Common myeloid progenitor, CD34-positive (primary cell): ENCODE data around the gene REX1BD.

Experiments used
- CTCF ChIA-PET: fragments of 350-600 bp; sonication (Branson Sonifier 250); formaldehyde crosslinking; loops from one replicate; lab custom pipeline; 2021; ENCODE audit warnings: antibody characterized with exemption; lab: Charles Lee
- POLR2A ChIA-PET: fragments of 350-600 bp; sonication (Branson Sonifier 250); formaldehyde crosslinking; loops from one replicate; lab custom pipeline; 2021; ENCODE audit warnings: antibody characterized with exemption; lab: Charles Lee
- DNase-seq, 3 donors: peaks; one replicate each; pipeline versions ENCODE4 v3.0.0 to v3.0.0-alpha.2; 2013
- H3K27ac ChIP-seq, 2 experiments: 1 replicate in 1 of 2; 2 replicates in 1 of 2; pipeline ENCODE4 v1.7.0; 2013; ENCODE audit warnings: inconsistent platforms in 2 of 2, low read length in 2 of 2, mild to moderate bottlenecking in 2 of 2, low read depth in 1 of 2, moderate library complexity in 1 of 2; ENCODE audit not compliant: severe bottlenecking in 2 of 2, insufficient read depth in 1 of 2, poor library complexity in 1 of 2
- H3K27me3 ChIP-seq, 5 experiments: replicated peaks in 2 of 5; 1 replicate in 3 of 5; 2 replicates in 2 of 5; pipeline versions ENCODE4 v1.6.1 to v1.7.0; 2013; ENCODE audit warnings: low read length in 4 of 5, mild to moderate bottlenecking in 2 of 5, moderate library complexity in 2 of 5, inconsistent platforms in 1 of 5; ENCODE audit not compliant: insufficient read depth in 5 of 5, control insufficient read depth in 4 of 5
- H3K36me3 ChIP-seq, 4 experiments: 1 replicate in 2 of 4; 2 replicates in 2 of 4; pipeline versions ENCODE4 v1.6.1 to v1.7.0; 2013; ENCODE audit warnings: low read length in 3 of 4, control low read depth in 1 of 4, mild to moderate bottlenecking in 1 of 4; ENCODE audit not compliant: control insufficient read depth in 4 of 4, insufficient read depth in 4 of 4
- H3K4me1 ChIP-seq, 4 experiments: 1 replicate in 3 of 4; 2 replicates in 1 of 4; pipeline versions ENCODE4 v1.6.1 to v1.7.1; 2013; ENCODE audit warnings: low read length in 3 of 4, mild to moderate bottlenecking in 3 of 4, control low read depth in 1 of 4, inconsistent platforms in 1 of 4, moderate library complexity in 1 of 4; ENCODE audit not compliant: control insufficient read depth in 4 of 4, insufficient read depth in 4 of 4; ENCODE audit errors: control extremely low read depth in 1 of 4
- H3K4me3 ChIP-seq, 7 experiments: 1 replicate in 4 of 7; 2 replicates in 3 of 7; pipeline versions ENCODE4 v1.5.1 to v1.7.0; 2013; ENCODE audit warnings: mild to moderate bottlenecking in 7 of 7, low read length in 6 of 7, moderate library complexity in 6 of 7, inconsistent platforms in 2 of 7, low read depth in 2 of 7, control low read depth in 1 of 7; ENCODE audit not compliant: insufficient read depth in 4 of 7, control insufficient read depth in 1 of 7; ENCODE audit errors: extremely low read depth in 1 of 7
- H3K9me3 ChIP-seq, 5 experiments: 1 replicate in 4 of 5; 2 replicates in 1 of 5; pipeline versions ENCODE4 v1.6.1 to v1.7.1; 2013; ENCODE audit warnings: low read length in 4 of 5, mild to moderate bottlenecking in 2 of 5, inconsistent platforms in 1 of 5, low read depth in 1 of 5, moderate library complexity in 1 of 5; ENCODE audit not compliant: control insufficient read depth in 4 of 5, insufficient read depth in 2 of 5; ENCODE audit errors: control extremely low read depth in 1 of 5
- WGBS: methylation state at CpG from one replicate; pipeline ENCODE4 v1.1.5; 2013; ENCODE audit not compliant: insufficient coverage; 5-methylcytosine and 5-hydroxymethylcytosine counted together

REX1BD gene

GRCh38 chr19:18574691-18575291 is 13.8 kb upstream of the REX1BD start:
- Histone ChIP-seq H3K27ac (no peak overlapping the region), H3K4me1 (peaks cover 7 to 22% (median 20%) of the 10 kb centered on the region in 4 experiments), H3K27me3 (no peaks in the 10 kb centered on the region), H3K4me3 (no peak overlapping the region), H3K9me3 (no peaks in the 10 kb centered on the region), H3K36me3 (peaks cover 13 to 43% (median 30%) of the 10 kb centered on the region in 4 experiments)
- ChIA-PET CTCF (interaction anchor here (6.3 kb wide), 1 partner anchor 15 kb away, joined by 43 read pairs; the partner anchor contains the start of gene REX1BD), POLR2A (no interaction called here)
- no peak for DNase-seq
- WGBS, result 98% methylated on average over 18 of the region's 18 CpGs

GRCh38 chr19:18576383-18576782 is 12.2 kb upstream of the REX1BD start:
- 95% methylated on average over 7 of the region's 8 CpGs for WGBS

GRCh38 chr19:18577365-18577914 is 11.2 kb upstream of the REX1BD start:
- ChIA-PET CTCF (interaction anchor here (1.1 to 2.0 kb wide), 4 partner anchors 9 to 115 kb away, joined by 3 to 10 read pairs (median 4); partner anchors contain the start of gene REX1BD), POLR2A (interaction anchor here (0.9 to 1.0 kb wide), 2 partner anchors 11 to 12 kb away, joined by 3 read pairs; partner anchors contain the start of gene REX1BD)
- no peak overlapping the region for H3K4me3 ChIP-seq
- peaks cover 13 to 39% (median 30%) of the 10 kb centered on the region in 4 experiments for H3K36me3 ChIP-seq
- no peak overlapping the region for H3K27ac ChIP-seq
- peaks cover 6 to 14% (median 12%) of the 10 kb centered on the region in 4 experiments for H3K4me1 ChIP-seq
- DNase-seq, result no peak
- no peaks in the 10 kb centered on the region for H3K27me3 ChIP-seq
- 96% methylated on average over 20 of the region's 21 CpGs for WGBS
- no peaks in the 10 kb centered on the region for H3K9me3 ChIP-seq

More at GRCh38 chr19:18576383-18576782, 12.2 kb upstream of the REX1BD start:
- H3K4me1 ChIP-seq, result peaks cover 7 to 16% (median 15%) of the 10 kb centered on the region in 4 experiments
- ChIA-PET CTCF (interaction anchor here (0.6 to 2.0 kb wide), 4 partner anchors 10 to 100 kb away, joined by 3 to 10 read pairs (median 4); partner anchors contain the start of gene REX1BD), POLR2A (interaction anchor here (0.7 kb wide), 1 partner anchor 16 kb away, joined by 4 read pairs; no protein-coding TSS in a partner anchor)
- peaks cover 13 to 39% (median 30%) of the 10 kb centered on the region in 4 experiments for H3K36me3 ChIP-seq
- no peaks in the 10 kb centered on the region for H3K9me3 ChIP-seq
- H3K4me3 ChIP-seq, result no peak overlapping the region
- H3K27ac ChIP-seq, result no peak overlapping the region
- H3K27me3 ChIP-seq, result no peaks in the 10 kb centered on the region
- DNase-seq, result no peak

GRCh38 chr19:18580311-18580710 is 8.3 kb upstream of the REX1BD start:
- H3K9me3 ChIP-seq, result no peaks in the 10 kb centered on the region
- peaks cover 0 to 2% (median 0%) of the 10 kb centered on the region in 4 experiments for H3K4me1 ChIP-seq
- H3K36me3 ChIP-seq, result peaks cover 2 to 19% (median 14%) of the 10 kb centered on the region in 4 experiments
- no peak for DNase-seq
- WGBS, result 91% methylated on average over 7 of the region's 7 CpGs
- no peak overlapping the region for H3K27ac ChIP-seq
- CTCF ChIA-PET, result interaction anchor here (0.6 to 3.0 kb wide), 4 partner anchors 8 to 214 kb away, joined by 3 to 10 read pairs (median 4); partner anchors contain the start of gene UBA52
- no peaks in the 10 kb centered on the region for H3K27me3 ChIP-seq
- POLR2A ChIA-PET, result interaction anchor here (0.6 kb wide), 1 partner anchor 211 kb away, joined by 3 read pairs; the partner anchor contains the start of gene COMP
- H3K4me3 ChIP-seq, result no peak overlapping the region

- Histone ChIP-seq H3K27ac (no peak overlapping the region), H3K4me1 (peaks cover 5 to 42% (median 28%) of the 10 kb centered on the region in 4 experiments), H3K27me3 (no peaks in the 10 kb centered on the region), H3K4me3 (no peak overlapping the region), H3K9me3 (no peaks in the 10 kb centered on the region), H3K36me3 (peaks cover 0 to 9% (median 5%) of the 10 kb centered on the region in 4 experiments)
- peak in 1 of 3 donors; percentile 38 for DNase-seq
- 17% methylated on average over 1 of the region's 2 CpGs for WGBS
- CTCF ChIA-PET, result interaction anchor here (1.2 to 1.8 kb wide), 5 partner anchors 10 to 94 kb away, joined by 3 to 6 read pairs (median 3); no protein-coding TSS in a partner anchor
- POLR2A ChIA-PET, result no interaction called here
These were observed 2.3 kb upstream of the REX1BD start for GRCh38 chr19:18586306-18586705.

- 90% methylated on average over 10 of the region's 12 CpGs for WGBS
- no peaks in the 10 kb centered on the region for H3K27me3 ChIP-seq
- H3K4me1 ChIP-seq, result peaks cover 5 to 42% (median 28%) of the 10 kb centered on the region in 4 experiments
- peaks cover 0 to 14% (median 7%) of the 10 kb centered on the region in 4 experiments for H3K36me3 ChIP-seq
- no peak overlapping the region for H3K27ac ChIP-seq
- ChIA-PET POLR2A (interaction anchor here (2.6 kb wide), 1 partner anchor 16 kb away, joined by 15 read pairs; the partner anchor contains the start of gene UBA52), CTCF (interaction anchor here (0.5 to 4.5 kb wide), 11 partner anchors 9 to 260 kb away, joined by 3 to 43 read pairs (median 4); partner anchors contain the start of genes ELL, TMEM59L and UBA52)
- H3K9me3 ChIP-seq, result no peaks in the 10 kb centered on the region
- H3K4me3 ChIP-seq, result peak overlapping the region in 2 of 7 experiments; percentile 78 to 79
- peak in 1 of 3 donors; percentile 29 for DNase-seq
These were observed 1.0 kb upstream of the REX1BD start for GRCh38 chr19:18587561-18587960.
